ENCODE results near the gene MDFIC2. TPM values are rescaled to one million over a fixed set of nuclear protein-coding genes. Genes with fewer than 3 reads are reported as not detected.

MDFIC2 gene
- total RNA-seq, 1 donor from 2014 or later, result not detected

DNA sequence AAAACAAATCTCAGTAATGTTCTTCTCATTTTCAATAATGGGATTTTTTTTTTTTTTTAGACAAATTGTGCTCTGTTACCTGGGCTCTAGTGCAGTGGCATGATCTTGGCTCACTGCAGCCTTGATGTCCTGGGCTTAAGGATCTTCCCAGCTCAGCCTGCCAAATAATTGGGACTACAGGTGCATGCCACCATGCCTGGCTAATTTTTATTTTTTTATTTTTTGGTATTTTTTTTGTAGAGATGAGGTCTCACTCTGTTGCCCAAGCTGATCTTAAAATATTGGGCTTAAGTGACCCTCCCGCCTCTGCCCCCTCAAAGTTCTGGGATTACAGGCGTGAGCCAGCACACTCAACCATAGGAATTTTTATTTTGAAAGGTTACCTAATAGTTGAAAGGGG, 126.2 kb downstream of the MDFIC2 start:
- no peak overlapping the region for H3K27ac ChIP-seq
- no peaks in the 10 kb centered on the region for H3K4me1 ChIP-seq
- no peaks in the 10 kb centered on the region for H3K9me3 ChIP-seq
- H3K4me3 ChIP-seq, result no peak overlapping the region
- no peak for TF ChIP-seq POLR2AphosphoS5 (IDR thresholded peaks at IDR 0.05; ENCODE audit: insufficient read depth in 1 of 2, low read depth in 1 of 2)
- TF ChIP-seq, protein P1, sequence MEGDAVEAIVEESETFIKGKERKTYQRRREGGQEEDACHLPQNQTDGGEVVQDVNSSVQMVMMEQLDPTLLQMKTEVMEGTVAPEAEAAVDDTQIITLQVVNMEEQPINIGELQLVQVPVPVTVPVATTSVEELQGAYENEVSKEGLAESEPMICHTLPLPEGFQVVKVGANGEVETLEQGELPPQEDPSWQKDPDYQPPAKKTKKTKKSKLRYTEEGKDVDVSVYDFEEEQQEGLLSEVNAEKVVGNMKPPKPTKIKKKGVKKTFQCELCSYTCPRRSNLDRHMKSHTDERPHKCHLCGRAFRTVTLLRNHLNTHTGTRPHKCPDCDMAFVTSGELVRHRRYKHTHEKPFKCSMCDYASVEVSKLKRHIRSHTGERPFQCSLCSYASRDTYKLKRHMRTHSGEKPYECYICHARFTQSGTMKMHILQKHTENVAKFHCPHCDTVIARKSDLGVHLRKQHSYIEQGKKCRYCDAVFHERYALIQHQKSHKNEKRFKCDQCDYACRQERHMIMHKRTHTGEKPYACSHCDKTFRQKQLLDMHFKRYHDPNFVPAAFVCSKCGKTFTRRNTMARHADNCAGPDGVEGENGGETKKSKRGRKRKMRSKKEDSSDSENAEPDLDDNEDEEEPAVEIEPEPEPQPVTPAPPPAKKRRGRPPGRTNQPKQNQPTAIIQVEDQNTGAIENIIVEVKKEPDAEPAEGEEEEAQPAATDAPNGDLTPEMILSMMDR (IDR thresholded peaks at IDR 0.05), result no peak
- no peak for TF ChIP-seq POLR2A (IDR thresholded peaks at IDR 0.05)
- intact Hi-C loops (cut with DNase I), result no loop called here
- no peaks in the 10 kb centered on the region for H3K36me3 ChIP-seq
- no peaks in the 10 kb centered on the region for H3K27me3 ChIP-seq
- no peak for DNase-seq (ENCODE audit: extremely low spot score in 2 of 2)

DNA sequence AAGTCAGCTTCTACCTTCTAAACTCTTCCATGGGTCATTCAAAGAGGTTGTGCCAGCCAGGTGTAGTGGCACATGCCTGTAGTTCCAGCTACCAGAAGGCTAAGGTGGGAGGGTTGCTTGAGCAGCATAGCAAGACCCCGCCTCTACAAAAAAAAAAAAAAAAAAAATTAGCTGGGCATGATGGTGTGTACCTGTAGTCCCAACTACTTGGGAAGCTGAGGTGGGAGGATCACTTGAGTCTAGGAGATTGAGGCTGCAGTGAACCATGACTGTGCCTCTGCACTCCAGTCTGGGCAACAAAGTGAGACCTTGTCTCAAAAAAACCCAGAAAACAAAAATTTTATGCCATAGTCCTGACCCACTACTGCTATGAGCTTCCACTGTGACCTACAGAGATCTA, 126.8 kb downstream of the MDFIC2 start:
- TF ChIP-seq, protein P1 (IDR thresholded peaks at IDR 0.05), result no peak
- TF ChIP-seq POLR2AphosphoS5 (IDR thresholded peaks at IDR 0.05; ENCODE audit: insufficient read depth in 1 of 2, low read depth in 1 of 2) (no peak), POLR2A (IDR thresholded peaks at IDR 0.05) (no peak)
- DNase-seq (ENCODE audit: extremely low spot score in 2 of 2), result no peak
- intact Hi-C loops (cut with DNase I), result no loop called here

DNA sequence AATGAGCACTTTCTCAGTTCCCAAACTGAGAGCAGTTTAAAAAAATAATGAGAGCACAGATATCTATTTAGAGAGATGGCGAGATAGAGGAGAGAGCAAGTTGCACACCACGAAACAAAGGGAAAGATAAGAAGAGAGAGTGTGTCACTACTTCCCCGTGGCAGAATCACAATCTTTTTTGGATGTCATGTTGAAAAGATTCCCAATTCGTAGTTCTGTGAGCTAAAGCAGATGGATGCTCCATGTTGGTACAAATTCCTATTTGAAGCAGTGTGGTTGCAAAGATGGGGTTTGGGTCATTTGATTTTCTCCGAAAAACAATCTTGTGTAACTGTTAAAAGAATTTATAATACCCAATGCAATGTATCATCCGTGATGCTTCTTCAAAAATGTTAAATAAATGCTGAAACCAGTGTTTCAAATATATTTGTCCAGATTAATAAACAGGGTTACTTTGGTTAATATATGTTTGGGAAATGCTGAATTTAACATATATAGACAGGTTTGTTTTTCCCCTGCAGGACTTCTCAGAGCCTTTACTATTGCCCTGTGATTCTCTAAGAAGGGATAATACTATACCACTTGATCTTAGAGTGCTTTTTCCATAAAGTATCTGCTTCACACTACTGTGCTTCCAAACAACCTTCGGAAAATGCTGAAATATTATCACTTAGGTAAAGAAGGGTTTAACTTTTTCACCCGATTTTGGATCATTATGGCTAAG, 128.5 kb downstream of the MDFIC2 start:
- TF ChIP-seq POLR2AphosphoS5 (IDR thresholded peaks at IDR 0.05; ENCODE audit: insufficient read depth in 1 of 2, low read depth in 1 of 2) (no peak), POLR2A (IDR thresholded peaks at IDR 0.05) (no peak)
- TF ChIP-seq, protein P1 (IDR thresholded peaks at IDR 0.05), result no peak
- intact Hi-C loops (cut with DNase I), result no loop called here
- Histone ChIP-seq H3K9me3 (no peaks in the 10 kb centered on the region), H3K36me3 (no peaks in the 10 kb centered on the region), H3K4me3 (no peak overlapping the region), H3K27ac (no peak overlapping the region), H3K4me1 (no peaks in the 10 kb centered on the region), H3K27me3 (no peaks in the 10 kb centered on the region)
- no peak for DNase-seq (ENCODE audit: extremely low spot score in 2 of 2)

More for the DNA sequence above, 126.8 kb downstream of the MDFIC2 start:
- Histone ChIP-seq H3K27me3 (no peaks in the 10 kb centered on the region), H3K4me3 (no peak overlapping the region), H3K9me3 (no peaks in the 10 kb centered on the region), H3K27ac (no peak overlapping the region), H3K36me3 (no peaks in the 10 kb centered on the region), H3K4me1 (no peaks in the 10 kb centered on the region)

DNA sequence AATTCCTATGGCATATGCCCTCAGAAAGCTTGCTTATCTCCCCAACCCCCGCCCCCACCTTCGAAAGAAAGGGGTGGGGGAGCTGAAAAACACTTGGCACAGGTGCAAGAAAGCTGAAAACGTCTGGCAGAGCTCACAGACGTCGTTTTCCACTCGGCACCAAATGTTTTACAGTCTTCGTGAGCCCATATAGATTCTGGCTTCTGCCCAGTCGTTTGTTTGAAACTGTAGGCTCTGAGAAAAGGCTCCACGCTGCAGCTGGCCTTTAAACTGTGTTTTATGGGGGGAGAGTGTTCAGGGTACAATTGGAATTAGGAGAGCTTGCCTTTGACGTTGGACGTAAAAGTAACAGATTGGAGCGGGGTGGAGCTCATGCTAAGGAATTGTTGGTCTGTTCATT, 130.3 kb downstream of the MDFIC2 start:
- intact Hi-C loops (cut with DNase I), result no loop called here
- DNase-seq (ENCODE audit: extremely low spot score in 2 of 2), result no peak
- H3K9me3 ChIP-seq, result no peaks in the 10 kb centered on the region
- no peaks in the 10 kb centered on the region for H3K27me3 ChIP-seq
- no peak overlapping the region for H3K4me3 ChIP-seq
- no peaks in the 10 kb centered on the region for H3K4me1 ChIP-seq
- no peak overlapping the region for H3K27ac ChIP-seq
- TF ChIP-seq, protein P1 (IDR thresholded peaks at IDR 0.05), result no peak
- no peak for TF ChIP-seq POLR2AphosphoS5 (IDR thresholded peaks at IDR 0.05; ENCODE audit: insufficient read depth in 1 of 2, low read depth in 1 of 2)
- TF ChIP-seq POLR2A (IDR thresholded peaks at IDR 0.05), result no peak
- no peaks in the 10 kb centered on the region for H3K36me3 ChIP-seq

DNA sequence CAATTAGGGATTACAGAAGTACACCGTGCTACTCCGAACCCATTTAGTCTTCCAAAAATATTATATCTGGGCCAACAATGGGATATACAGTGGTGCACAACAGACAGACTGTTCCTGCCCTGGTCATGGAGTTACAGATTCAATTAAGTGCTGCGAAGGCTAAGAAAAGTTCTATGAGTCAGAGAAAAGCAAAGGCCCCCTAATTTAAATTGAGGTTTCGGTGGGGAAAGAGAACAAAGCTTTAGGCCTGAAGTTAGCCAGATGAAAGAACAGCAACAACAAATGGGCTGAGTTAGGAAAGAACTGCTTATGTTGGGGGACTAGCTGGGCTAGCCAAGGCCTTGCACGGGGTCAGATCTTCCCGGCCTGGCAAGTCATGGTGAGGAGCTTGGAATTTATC, 131.8 kb downstream of the MDFIC2 start:
- Histone ChIP-seq H3K27ac (no peak overlapping the region), H3K36me3 (no peaks in the 10 kb centered on the region), H3K9me3 (no peaks in the 10 kb centered on the region), H3K4me1 (no peaks in the 10 kb centered on the region), H3K27me3 (no peaks in the 10 kb centered on the region), H3K4me3 (no peak overlapping the region)
- intact Hi-C loops (cut with DNase I), result no loop called here
- TF ChIP-seq, protein P1 (IDR thresholded peaks at IDR 0.05), result no peak
- no peak for TF ChIP-seq POLR2A (IDR thresholded peaks at IDR 0.05)
- no peak for TF ChIP-seq POLR2AphosphoS5 (IDR thresholded peaks at IDR 0.05; ENCODE audit: insufficient read depth in 1 of 2, low read depth in 1 of 2)
- DNase-seq (ENCODE audit: extremely low spot score in 2 of 2), result no peak

Measured in vagina (tissue), 2 donors.